PC-9 (cell line): Measurements from ENCODE around the gene RUNX3. TPM values are rescaled to one million over a fixed set of nuclear protein-coding genes. Genes with fewer than 3 reads are reported as not detected.

Source experiments
- BruUV-seq: library from RNA; stranded (reverse); fragments of 400-500 nt; replicated peaks from 2 replicates; lab custom pipeline; 2021; lab: Mats Ljungman, UMichigan
- CTCF ChIA-PET: fragments of 300-600 bp; sonication (Branson Sonifier 250); formaldehyde crosslinking; loops from one replicate; lab custom pipeline; 2022; ENCODE audit warnings: antibody characterized with exemption; lab: Charles Lee
- POLR2A ChIA-PET: fragments of 300-600 bp; sonication (Branson Sonifier 250); formaldehyde crosslinking; loops from one replicate; lab custom pipeline; 2022; ENCODE audit warnings: antibody characterized with exemption; ENCODE audit not compliant: unreplicated experiment; lab: Charles Lee
- DNase-seq, 2 experiments: peaks; one replicate each; pipeline versions ENCODE4 v3.0.0 to v3.0.0-alpha.2; 2015 to 2022; ENCODE audit warnings: mixed read lengths in 1 of 2
- H2AFZ ChIP-seq: fragments of 200-600 bp; sonication (generic); 2 replicates; pipeline ENCODE4 v1.8.1; 2017; ENCODE audit warnings: antibody characterized with exemption
- H3F3A ChIP-seq: fragments of 200-600 bp; sonication (generic); 2 replicates; pipeline ENCODE4 v1.8.1; 2017; ENCODE audit warnings: antibody characterized with exemption, mild to moderate bottlenecking, low read depth; ENCODE audit not compliant: insufficient read depth
- H3K27ac ChIP-seq: fragments of 200-600 bp; sonication (generic); 2 replicates; pipeline ENCODE4 v1.6.1; 2016; ENCODE audit warnings: mixed run types
- H3K27me3 ChIP-seq: fragments of 200-600 bp; sonication (generic); 2 replicates; pipeline ENCODE4 v1.6.1; 2016; ENCODE audit warnings: low read depth, mixed run types; ENCODE audit not compliant: insufficient read depth
- H3K36me3 ChIP-seq: fragments of 200-600 bp; sonication (generic); 2 replicates; pipeline ENCODE4 v1.6.1; 2016; ENCODE audit warnings: low read depth, mixed run types
- H3K4me1 ChIP-seq: fragments of 200-600 bp; sonication (generic); replicated peaks from 2 replicates; pipeline ENCODE4 v1.6.1; 2016; ENCODE audit warnings: mixed run types; ENCODE audit not compliant: insufficient read depth
- H3K4me2 ChIP-seq: fragments of 200-600 bp; sonication (generic); 2 replicates; pipeline ENCODE4 v1.6.1; 2017; ENCODE audit warnings: mixed run types
- H3K4me3 ChIP-seq: fragments of 200-600 bp; sonication (generic); 2 replicates; pipeline ENCODE4 v1.6.1; 2016; ENCODE audit warnings: mixed run types
- H3K79me2 ChIP-seq: fragments of 200-600 bp; sonication (generic); 2 replicates; pipeline ENCODE4 v1.6.1; 2017; ENCODE audit warnings: low read depth, mixed run types
- H3K9me2 ChIP-seq: fragments of 200-600 bp; sonication (generic); 2 replicates; pipeline ENCODE4 v1.8.1; 2017; ENCODE audit warnings: mild to moderate bottlenecking; ENCODE audit not compliant: insufficient read depth
- H3K9me3 ChIP-seq: fragments of 200-600 bp; sonication (generic); 2 replicates; pipeline ENCODE4 v1.8.1; 2016; ENCODE audit warnings: low read depth; ENCODE audit not compliant: insufficient read depth
- H4K20me1 ChIP-seq: fragments of 200-600 bp; sonication (generic); 2 replicates; pipeline ENCODE4 v1.8.1; 2017; ENCODE audit not compliant: insufficient read depth
- CTCF ChIP-seq: fragments of 200-600 bp; sonication (generic); conservative IDR thresholded peaks from 2 replicates; pipeline ENCODE4 v1.6.1; 2017; ENCODE audit warnings: mixed run types, antibody characterized with exemption, mild to moderate bottlenecking, moderate library complexity
- EZH2 ChIP-seq: fragments of 200-600 bp; sonication (generic); IDR thresholded peaks from 2 replicates; pipeline ENCODE4 v1.8.0; 2017; ENCODE audit warnings: antibody characterized with exemption, low read depth
- intact Hi-C: fragments of 100-400 bp; cut with micrococcal nuclease; formaldehyde crosslinking; loops from one replicate; pipeline ENCODE4 v1.10.0; 2022; ENCODE audit not compliant: unreplicated experiment
- total RNA-seq: library from RNA; stranded (reverse); gene quantifications from 2 replicates; pipeline ENCODE4 v1.2.3, GENCODE V29; 2021

The RUNX3 gene
- total RNA-seq, 1 experiment from 2014 or later = not detected

- H4K20me1 ChIP-seq = no peaks in the 10 kb centered on the region
- no peaks in the 10 kb centered on the region for H3K4me1 ChIP-seq
- H3K4me2 ChIP-seq = no peak overlapping the region
- BruUV-seq = no TSS peak
- ChIA-PET CTCF (no interaction called here), POLR2A (no interaction called here)
- H3K9me2 ChIP-seq = no peaks in the 10 kb centered on the region
- H3K36me3 ChIP-seq = no peaks in the 10 kb centered on the region
- intact Hi-C loops = no loop called here
- H3K79me2 ChIP-seq = no peaks in the 10 kb centered on the region
- DNase-seq = no peak
- no peaks in the 10 kb centered on the region for H3F3A ChIP-seq
- no peak overlapping the region for H3K4me3 ChIP-seq
- no peak overlapping the region for H2AFZ ChIP-seq
- H3K27ac ChIP-seq = no peak overlapping the region
- no peaks in the 10 kb centered on the region for H3K27me3 ChIP-seq
- TF ChIP-seq CTCF = no peak
- no peak for TF ChIP-seq EZH2
- H3K9me3 ChIP-seq = no peaks in the 10 kb centered on the region
These were observed 43.8 kb downstream of the RUNX3 start for GRCh38 chr1:24886241-24886640.

GRCh38 chr1:24884751-24885150 is 45.3 kb downstream of the RUNX3 start:
- intact Hi-C loops = no loop called here
- no peaks in the 10 kb centered on the region for H3K9me3 ChIP-seq
- H3K4me1 ChIP-seq = no peaks in the 10 kb centered on the region
- no peaks in the 10 kb centered on the region for H3K79me2 ChIP-seq
- no peaks in the 10 kb centered on the region for H4K20me1 ChIP-seq
- POLR2A ChIA-PET = no interaction called here
- H3K4me2 ChIP-seq = no peak overlapping the region
- CTCF ChIA-PET = no interaction called here
- no peaks in the 10 kb centered on the region for H3K27me3 ChIP-seq
- no TSS peak for BruUV-seq
- no peaks in the 10 kb centered on the region for H3K9me2 ChIP-seq
- no peaks in the 10 kb centered on the region for H3K36me3 ChIP-seq
- DNase-seq = no peak
- H2AFZ ChIP-seq = no peak overlapping the region
- no peak overlapping the region for H3K27ac ChIP-seq
- H3F3A ChIP-seq = no peaks in the 10 kb centered on the region
- TF ChIP-seq CTCF (no peak), EZH2 (no peak)
- H3K4me3 ChIP-seq = no peak overlapping the region

DNA sequence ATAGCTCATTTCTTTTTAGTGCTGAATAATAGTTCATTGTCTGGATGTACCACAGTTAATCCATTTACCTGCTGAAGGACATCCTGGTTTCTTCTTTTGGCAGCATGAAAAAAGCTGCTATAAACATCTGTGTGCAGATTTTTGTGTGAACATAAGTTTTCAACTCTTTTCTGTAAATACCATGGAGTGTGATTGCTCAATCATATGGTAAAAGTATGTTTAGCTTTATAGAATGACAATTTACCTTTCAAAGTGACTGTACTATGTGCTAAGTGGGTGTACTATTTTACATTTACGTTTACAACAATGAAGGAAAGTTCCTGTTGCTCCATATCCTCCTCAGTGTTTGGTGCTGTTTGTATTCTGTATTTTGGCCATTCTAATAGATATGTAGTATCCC is 49.0 kb downstream of the RUNX3 start:
- Histone ChIP-seq H3K4me2 (no peak overlapping the region), H3K4me1 (no peaks in the 10 kb centered on the region), H3K36me3 (no peaks in the 10 kb centered on the region), H3K4me3 (no peak overlapping the region), H3K79me2 (no peaks in the 10 kb centered on the region), H3K27ac (no peak overlapping the region), H3F3A (no peaks in the 10 kb centered on the region), H3K9me3 (no peaks in the 10 kb centered on the region), H3K9me2 (no peaks in the 10 kb centered on the region), H2AFZ (no peak overlapping the region), H3K27me3 (no peaks in the 10 kb centered on the region), H4K20me1 (no peaks in the 10 kb centered on the region)
- DNase-seq = no peak
- no peak for TF ChIP-seq CTCF
- TF ChIP-seq EZH2 = no peak
- intact Hi-C loops = no loop called here
- no TSS peak for BruUV-seq
- ChIA-PET CTCF (no interaction called here), POLR2A (no interaction called here)
